Keratinocyte (primary cell): ENCODE measurements around the gene HTRA1. TPM values are rescaled to one million over a fixed set of nuclear protein-coding genes. Genes with fewer than 3 reads are reported as not detected.

ENCODE experiments used
- DNase-seq: peaks from one replicate; pipeline ENCODE4 v3.0.0-alpha.2; 2011; ENCODE audit warnings: low read depth, missing footprints, low spot score
- FAIRE-seq: peaks from 2 replicates; lab custom pipeline; 2011; peaks lifted over from hg19 to GRCh38; lab: Jason Lieb, UNC
- H2AFZ ChIP-seq: 2 replicates; pipeline ENCODE4 v1.6.0; 2012; ENCODE audit warnings: low read length, control low read depth, inconsistent platforms; ENCODE audit not compliant: control insufficient read depth
- H3K27ac ChIP-seq: 2 replicates; pipeline ENCODE4 v1.5.1; 2011; ENCODE audit warnings: low read length; ENCODE audit not compliant: control insufficient read depth, insufficient read depth
- H3K27me3 ChIP-seq: 3 replicates; pipeline ENCODE4 v1.6.0; 2011; ENCODE audit warnings: low read length; ENCODE audit not compliant: control insufficient read depth, insufficient read depth; ENCODE audit errors: extremely low read depth
- H3K36me3 ChIP-seq, 2 experiments: 2 replicates in 1 of 2; 3 replicates in 1 of 2; pipeline ENCODE4 v1.5.1; 2011; ENCODE audit warnings: low read length in 2 of 2, mild to moderate bottlenecking in 1 of 2; ENCODE audit not compliant: control insufficient read depth in 2 of 2, insufficient read depth in 2 of 2; ENCODE audit errors: extremely low read depth in 1 of 2
- H3K4me1 ChIP-seq: 3 replicates; pipeline ENCODE4 v1.5.1; 2011; ENCODE audit warnings: low read length; ENCODE audit not compliant: control insufficient read depth, insufficient read depth; ENCODE audit errors: extremely low read depth
- H3K4me2 ChIP-seq: 3 replicates; pipeline ENCODE4 v1.6.0; 2011; ENCODE audit warnings: low read depth, low read length; ENCODE audit not compliant: control insufficient read depth, insufficient read depth; ENCODE audit errors: extremely low read depth
- H3K4me3 ChIP-seq, 3 experiments: fragments of 200-600 bp in 1 of 3; sonication (generic) in 1 of 3; 2 replicates in 2 of 3; 3 replicates in 1 of 3; pipeline ENCODE4 v1.5.1; 2011 to 2016; ENCODE audit warnings: low read length in 3 of 3, mild to moderate bottlenecking in 3 of 3, control low read depth in 2 of 3, inconsistent platforms in 1 of 3, low read depth in 1 of 3, mixed read lengths in 1 of 3, mixed run types in 1 of 3, moderate library complexity in 1 of 3; ENCODE audit not compliant: control insufficient read depth in 2 of 3, insufficient read depth in 2 of 3; ENCODE audit errors: extremely low read depth in 1 of 3
- H3K79me2 ChIP-seq: 2 replicates; pipeline ENCODE4 v1.6.0; 2012; ENCODE audit warnings: low read length; ENCODE audit not compliant: control insufficient read depth, insufficient read depth
- H3K9ac ChIP-seq: 3 replicates; pipeline ENCODE4 v1.6.0; 2011; ENCODE audit warnings: low read length; ENCODE audit not compliant: control insufficient read depth, insufficient read depth; ENCODE audit errors: extremely low read depth
- H3K9me1 ChIP-seq: 3 replicates; pipeline ENCODE4 v1.6.0; 2011; ENCODE audit warnings: low read length; ENCODE audit not compliant: control insufficient read depth, insufficient read depth; ENCODE audit errors: extremely low read depth
- H3K9me3 ChIP-seq: 2 replicates; pipeline ENCODE4 v1.5.1; 2012; ENCODE audit warnings: low read depth, low read length; ENCODE audit not compliant: control insufficient read depth
- H4K20me1 ChIP-seq: 3 replicates; pipeline ENCODE4 v1.6.0; 2011; ENCODE audit warnings: low read length; ENCODE audit not compliant: control insufficient read depth, insufficient read depth; ENCODE audit errors: extremely low read depth
- CTCF ChIP-seq, 3 experiments: IDR thresholded peaks in 1 of 3; conservative IDR thresholded peaks in 1 of 3; optimal IDR thresholded peaks in 1 of 3; 2 replicates in 2 of 3; 3 replicates in 1 of 3; pipeline versions ENCODE3 to v1.5.1; 2011; ENCODE audit warnings: low read length in 3 of 3, mild to moderate bottlenecking in 3 of 3, moderate library complexity in 2 of 3, control low read depth in 1 of 3, inconsistent platforms in 1 of 3; ENCODE audit not compliant: insufficient read depth in 2 of 3; ENCODE audit errors: extremely low read depth in 1 of 3
- EZH2 ChIP-seq: IDR thresholded peaks from one replicate; pipeline ENCODE4 v1.6.1; 2012; ENCODE audit warnings: inconsistent platforms, mild to moderate bottlenecking, low read length, moderate library complexity
- dilution Hi-C: fragments of 300-500 bp; cut with MboI; formaldehyde crosslinking; loops from one replicate; pipeline ENCODE4 v1.7.0; 2020; ENCODE audit warnings: low sequenced_read_pairs; ENCODE audit not compliant: extremely low pct_ligation_motif_present
- polyA plus RNA-seq, 5 experiments: library from polyadenylated mRNA; depleted of rRNA in 3 of 5; stranded (reverse) in 3 of 5; stranded (forward) in 1 of 5; unstranded in 1 of 5; fragments of >200 nt; gene quantifications; 1 replicate in 1 of 5; 2 replicates in 3 of 5; 3 replicates in 1 of 5; pipeline versions ENCODE4 v1.2.1 to v1.2.3, GENCODE V29; 2011 to 2012; ENCODE audit warnings: missing spikeins in 2 of 5, low read depth in 1 of 5, low replicate concordance in 1 of 5

Gene HTRA1
- polyA plus RNA-seq, 1 donor (not counting 4 experiments of a cell fraction or from before 2014, with no cell fraction given): 412 TPM

- Histone ChIP-seq H3K36me3 (peaks cover 5 to 19% of the 10 kb centered on the region in 2 experiments), H3K79me2 (peaks cover 80% of the 10 kb centered on the region), H3K4me3 (no peak overlapping the region), H3K9ac (no peak overlapping the region), H3K9me3 (no peaks in the 10 kb centered on the region), H3K27ac (no peak overlapping the region), H3K9me1 (no peaks in the 10 kb centered on the region), H4K20me1 (peaks cover 6% of the 10 kb centered on the region), H2AFZ (no peak overlapping the region), H3K27me3 (peaks cover 2% of the 10 kb centered on the region), H3K4me2 (no peak overlapping the region), H3K4me1 (peaks cover 64% of the 10 kb centered on the region)
- dilution Hi-C loops: no loop called here
- FAIRE-seq: no peak
- no peak for TF ChIP-seq EZH2
- no peak for TF ChIP-seq CTCF (optimal IDR thresholded peaks at IDR 0.05 in 1 of 3, IDR thresholded peaks at IDR 0.05 in 1 of 3, conservative IDR thresholded peaks at IDR 0.05 in 1 of 3; ENCODE audit: extremely low read depth in 1 of 3, insufficient read depth in 2 of 3, low read length in 3 of 3)
- no peak for DNase-seq
These were observed 6.3 kb downstream of the HTRA1 start for GRCh38 chr10:122467701-122468100.

GRCh38 chr10:122468307-122468925 is 7.1 kb downstream of the HTRA1 start:
- Histone ChIP-seq H3K9me3 (no peaks in the 10 kb centered on the region), H3K79me2 (peaks cover 78% of the 10 kb centered on the region), H3K27me3 (peaks cover 2% of the 10 kb centered on the region), H3K9ac (no peak overlapping the region), H3K4me2 (peak overlapping the region; percentile 37), H3K4me1 (peaks cover 64% of the 10 kb centered on the region), H3K27ac (peak overlapping the region; percentile 61), H2AFZ (no peak overlapping the region), H3K36me3 (peaks cover 5 to 19% of the 10 kb centered on the region in 2 experiments), H4K20me1 (peaks cover 6% of the 10 kb centered on the region), H3K9me1 (no peaks in the 10 kb centered on the region), H3K4me3 (no peak overlapping the region)
- TF ChIP-seq EZH2 (no peak), CTCF (optimal IDR thresholded peaks at IDR 0.05 in 1 of 3, IDR thresholded peaks at IDR 0.05 in 1 of 3, conservative IDR thresholded peaks at IDR 0.05 in 1 of 3; ENCODE audit: extremely low read depth in 1 of 3, insufficient read depth in 2 of 3, low read length in 3 of 3) (no peak)
- FAIRE-seq (peak; percentile 65), DNase-seq (no peak)
- dilution Hi-C loops: no loop called here
